Measurements from ENCODE around the gene FAM120AOS. TPM values are rescaled to one million over a fixed set of nuclear protein-coding genes. Genes with fewer than 3 reads are reported as not detected.

Gene FAM120AOS
- total RNA-seq, 1 experiment from 2014 or later, result 36.0 TPM

GRCh38 chr9:93436655-93437407, 16.6 kb downstream of the FAM120AOS start:
- H3K4me1 ChIP-seq (ENCODE audit: control insufficient read depth, insufficient read depth, low read length), result no peaks in the 10 kb centered on the region
- in situ Hi-C loops (cut with HindIII; ENCODE audit: low pct_unique_long_range_greater_than_20kb, low sequenced_read_pairs), result no loop called here
- no peaks in the 10 kb centered on the region for H3K27me3 ChIP-seq (ENCODE audit: control insufficient read depth, insufficient read depth, low read length)
- CTCF ChIA-PET, result no interaction called here
- TF ChIP-seq CTCF (IDR thresholded peaks at IDR 0.05) (no peak), SIN3A (IDR thresholded peaks at IDR 0.05; ENCODE audit: borderline replicate concordance, insufficient read depth, low read depth, low read length) (no peak), REST (IDR thresholded peaks at IDR 0.05; ENCODE audit: insufficient read depth in 1 of 2, low read depth in 2 of 2, low read length in 1 of 2) (no peak), POLR2AphosphoS5 (IDR thresholded peaks at IDR 0.05; ENCODE audit: low read depth, low read length) (no peak), TCF7L2 (IDR thresholded peaks at IDR 0.05; ENCODE audit: low read depth, low read length) (no peak)
- no TSS peak for BruUV-seq (replicated peaks)
- POLR2A ChIA-PET, result no interaction called here
- H3K4me3 ChIP-seq (ENCODE audit: low read depth in 2 of 2, low read length in 2 of 2), result no peak overlapping the region
- ATAC-seq (no peak), DNase-seq (ENCODE audit: low read depth, low spot score) (no peak)
- no peak overlapping the region for H3K27ac ChIP-seq (ENCODE audit: low read length)
- intact Hi-C loops (cut with micrococcal nuclease; ENCODE audit: unreplicated experiment), result no loop called here
- H3K36me3 ChIP-seq (ENCODE audit: control insufficient read depth, insufficient read depth, low read length), result no peaks in the 10 kb centered on the region
- no peaks in the 10 kb centered on the region for H3K9me3 ChIP-seq (ENCODE audit: control insufficient read depth, insufficient read depth, low read depth, low read length)

GRCh38 chr9:93436218-93436617, 17.2 kb downstream of the FAM120AOS start:
- no peaks in the 10 kb centered on the region for H3K27me3 ChIP-seq (ENCODE audit: control insufficient read depth, insufficient read depth, low read length)
- H3K36me3 ChIP-seq (ENCODE audit: control insufficient read depth, insufficient read depth, low read length), result no peaks in the 10 kb centered on the region
- no peak overlapping the region for H3K4me3 ChIP-seq (ENCODE audit: low read depth in 2 of 2, low read length in 2 of 2)
- intact Hi-C loops (cut with micrococcal nuclease; ENCODE audit: unreplicated experiment), result no loop called here
- H3K4me1 ChIP-seq (ENCODE audit: control insufficient read depth, insufficient read depth, low read length), result no peaks in the 10 kb centered on the region
- no peak for ATAC-seq
- no peak for TF ChIP-seq POLR2AphosphoS5 (IDR thresholded peaks at IDR 0.05; ENCODE audit: low read depth, low read length)
- TF ChIP-seq REST (IDR thresholded peaks at IDR 0.05; ENCODE audit: insufficient read depth in 1 of 2, low read depth in 2 of 2, low read length in 1 of 2), result no peak
- ChIA-PET CTCF (no interaction called here), POLR2A (no interaction called here)
- BruUV-seq (replicated peaks), result no TSS peak
- no peak for DNase-seq (ENCODE audit: low read depth, low spot score)
- in situ Hi-C loops (cut with HindIII; ENCODE audit: low pct_unique_long_range_greater_than_20kb, low sequenced_read_pairs), result no loop called here
- H3K9me3 ChIP-seq (ENCODE audit: control insufficient read depth, insufficient read depth, low read depth, low read length), result no peaks in the 10 kb centered on the region
- no peak overlapping the region for H3K27ac ChIP-seq (ENCODE audit: low read length)
